Colonic mucosa (tissue), 4 donors: Measurements from ENCODE around the gene SEMA5B. TPM values are rescaled to one million over a fixed set of nuclear protein-coding genes. Genes with fewer than 3 reads are reported as not detected.

Experiments
- DNase-seq: peaks from one replicate; pipeline ENCODE4 v3.0.0-alpha.2; 2020
- H3K27ac ChIP-seq: fragments of 200-600 bp; one replicate; pipeline ENCODE4 v1.8.0; 2021
- H3K27me3 ChIP-seq: fragments of 200-600 bp; one replicate; pipeline ENCODE4 v1.8.0; 2021
- H3K36me3 ChIP-seq: fragments of 200-600 bp; one replicate; pipeline ENCODE4 v1.8.0; 2021
- H3K4me1 ChIP-seq: fragments of 200-600 bp; one replicate; pipeline ENCODE4 v1.8.0; 2021; ENCODE audit warnings: mild to moderate bottlenecking
- H3K4me3 ChIP-seq: fragments of 200-600 bp; one replicate; pipeline ENCODE4 v1.8.0; 2021
- H3K9ac ChIP-seq, 2 donors: one replicate each; pipeline ENCODE4 v1.7.0; 2013; ENCODE audit warnings: control low read depth in 2 of 2, low read depth in 2 of 2, low read length in 2 of 2
- H3K9me3 ChIP-seq: fragments of 200-600 bp; one replicate; pipeline ENCODE4 v1.8.0; 2021
- CTCF ChIP-seq: fragments of 200-600 bp; IDR thresholded peaks from one replicate; pipeline ENCODE4 v1.8.0; 2022; ENCODE audit warnings: antibody characterized with exemption, mild to moderate bottlenecking
- intact Hi-C: fragments of 100-400 bp; cut with DNase I; formaldehyde crosslinking; loops from one replicate; pipeline ENCODE4 v1.14.1; 2022
- total RNA-seq, 2 donors: library from RNA; stranded (reverse); fragmentation: NEBNext Ultra II Directional in 1 of 2; extraction: Animal tissue kit (Norgen Biotek cat#: 25700) in 1 of 2; gene quantifications; one replicate each; pipeline ENCODE4 v1.2.1, GENCODE V29; 2021
- donor health status: healthy.
- donor health status: DM: no; HTN: no; CAD: no.
- donor health status: DM: no; HTN: no; CAD: no.

SEMA5B gene
- total RNA-seq, 2 donors from 2014 or later = 0.40 to 1.3 TPM

GRCh38 chr3:122892118-122892960 is 135.2 kb downstream of the SEMA5B start:
- Histone ChIP-seq H3K9me3 (no peaks in the 10 kb centered on the region), H3K27me3 (no peaks in the 10 kb centered on the region), H3K4me3 (no peak overlapping the region), H3K4me1 (no peaks in the 10 kb centered on the region), H3K27ac (no peak overlapping the region), H3K36me3 (no peaks in the 10 kb centered on the region), H3K9ac (no peak overlapping the region)
- DNase-seq = no peak
- TF ChIP-seq CTCF = no peak
- intact Hi-C loops = no loop called here

DNA sequence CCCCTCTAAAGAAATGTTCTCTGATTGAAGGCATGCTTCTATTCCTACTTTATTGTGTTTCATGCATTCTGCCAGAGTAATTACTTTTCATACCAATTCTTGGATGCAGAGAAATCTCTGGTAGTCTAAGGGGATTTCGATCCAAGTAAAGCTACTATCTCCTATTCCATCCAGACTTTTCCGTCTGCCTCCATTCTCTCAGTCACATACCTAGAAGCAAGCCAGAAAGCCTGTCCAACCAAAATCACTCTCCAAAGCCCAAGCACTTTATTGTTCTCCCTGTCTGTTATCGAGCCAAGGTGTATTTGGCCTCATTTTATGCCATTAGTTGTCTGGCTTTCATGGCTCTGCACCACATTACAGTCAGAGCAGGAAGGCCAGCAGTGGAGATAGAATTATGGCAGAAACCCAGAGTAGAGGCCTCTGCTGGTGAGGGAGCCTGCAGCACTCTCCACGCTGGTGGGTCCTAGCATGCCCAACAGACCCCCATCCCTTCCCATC is 136.8 kb downstream of the SEMA5B start:
- no peaks in the 10 kb centered on the region for H3K36me3 ChIP-seq
- no peaks in the 10 kb centered on the region for H3K4me1 ChIP-seq
- TF ChIP-seq CTCF = no peak
- no peaks in the 10 kb centered on the region for H3K9me3 ChIP-seq
- intact Hi-C loops = no loop called here
- no peak overlapping the region for H3K4me3 ChIP-seq
- H3K9ac ChIP-seq = no peak overlapping the region
- no peak overlapping the region for H3K27ac ChIP-seq
- H3K27me3 ChIP-seq = no peaks in the 10 kb centered on the region
- DNase-seq = no peak

GRCh38 chr3:122890077-122890719 is 137.4 kb downstream of the SEMA5B start:
- H3K4me1 ChIP-seq = no peaks in the 10 kb centered on the region
- H3K4me3 ChIP-seq = no peak overlapping the region
- intact Hi-C loops = no loop called here
- TF ChIP-seq CTCF = no peak
- no peaks in the 10 kb centered on the region for H3K9me3 ChIP-seq
- H3K36me3 ChIP-seq = no peaks in the 10 kb centered on the region
- no peak overlapping the region for H3K9ac ChIP-seq
- H3K27ac ChIP-seq = no peak overlapping the region
- no peaks in the 10 kb centered on the region for H3K27me3 ChIP-seq
- no peak for DNase-seq

GRCh38 chr3:122886946-122887345 is 140.6 kb downstream of the SEMA5B start:
- DNase-seq = no peak
- H3K27me3 ChIP-seq = no peaks in the 10 kb centered on the region
- no peaks in the 10 kb centered on the region for H3K9me3 ChIP-seq
- no peak for TF ChIP-seq CTCF
- no peak overlapping the region for H3K9ac ChIP-seq
- H3K27ac ChIP-seq = no peak overlapping the region
- no peak overlapping the region for H3K4me3 ChIP-seq
- H3K4me1 ChIP-seq = no peaks in the 10 kb centered on the region
- H3K36me3 ChIP-seq = no peaks in the 10 kb centered on the region
- intact Hi-C loops = no loop called here

- intact Hi-C loops = no loop called here
- Histone ChIP-seq H3K9me3 (no peaks in the 10 kb centered on the region), H3K36me3 (no peaks in the 10 kb centered on the region), H3K4me1 (no peaks in the 10 kb centered on the region), H3K27me3 (no peaks in the 10 kb centered on the region), H3K27ac (no peak overlapping the region), H3K4me3 (no peak overlapping the region), H3K9ac (no peak overlapping the region)
- DNase-seq = no peak
- TF ChIP-seq CTCF = no peak
Measured at GRCh38 chr3:122886251-122886650, 141.3 kb downstream of the SEMA5B start.
